Stimulated activated naive CD8-positive, alpha-beta T cell treated with anti-CD3 and anti-CD28 coated beads, Interleukin-15, Interleukin-2, amounts not matched to agents 100 ng/mL and 50 ng/mL, for 24 hours (primary cell): ENCODE results near the gene COL13A1.

Experiments
- H3K27ac Mint-ChIP-seq: one replicate; pipeline ENCODE4 v1.8.0; 2021; ENCODE audit warnings: mild to moderate bottlenecking, mixed read lengths
- H3K27me3 Mint-ChIP-seq: one replicate; pipeline ENCODE4 v1.8.0; 2021; ENCODE audit warnings: mixed read lengths
- H3K36me3 Mint-ChIP-seq: one replicate; pipeline ENCODE4 v1.8.0; 2021; ENCODE audit warnings: low read depth, mixed read lengths
- H3K4me1 Mint-ChIP-seq: one replicate; pipeline ENCODE4 v1.8.0; 2021; ENCODE audit warnings: low read depth, mixed read lengths
- H3K4me3 Mint-ChIP-seq: one replicate; pipeline ENCODE4 v1.8.0; 2021; ENCODE audit warnings: mild to moderate bottlenecking, mixed read lengths
- H3K9me3 Mint-ChIP-seq: one replicate; pipeline ENCODE4 v1.8.0; 2021; ENCODE audit warnings: mixed read lengths

Gene COL13A1

GRCh38 chr10:69825604-69826003 is 23.9 kb downstream of the COL13A1 start:
- no peak overlapping the region for H3K27ac Mint-ChIP-seq
- no peak overlapping the region for H3K4me3 Mint-ChIP-seq
- peaks cover 10% of the 10 kb centered on the region for H3K27me3 Mint-ChIP-seq
- no peaks in the 10 kb centered on the region for H3K36me3 Mint-ChIP-seq
- no peaks in the 10 kb centered on the region for H3K9me3 Mint-ChIP-seq
- H3K4me1 Mint-ChIP-seq, result peaks cover 3% of the 10 kb centered on the region

- Mint-ChIP-seq H3K9me3 (no peaks in the 10 kb centered on the region), H3K4me3 (no peak overlapping the region), H3K27ac (no peak overlapping the region), H3K27me3 (peaks cover 10% of the 10 kb centered on the region), H3K36me3 (no peaks in the 10 kb centered on the region), H3K4me1 (no peaks in the 10 kb centered on the region)
Observed at GRCh38 chr10:69826094-69826493, 24.4 kb downstream of the COL13A1 start.

- no peaks in the 10 kb centered on the region for H3K36me3 Mint-ChIP-seq
- no peak overlapping the region for H3K4me3 Mint-ChIP-seq
- no peaks in the 10 kb centered on the region for H3K9me3 Mint-ChIP-seq
- H3K27ac Mint-ChIP-seq, result no peak overlapping the region
- H3K4me1 Mint-ChIP-seq, result no peaks in the 10 kb centered on the region
- peaks cover 10% of the 10 kb centered on the region for H3K27me3 Mint-ChIP-seq
Observed at GRCh38 chr10:69826789-69827554, 25.3 kb downstream of the COL13A1 start.

GRCh38 chr10:69828144-69828870 is 26.6 kb downstream of the COL13A1 start:
- no peak overlapping the region for H3K4me3 Mint-ChIP-seq
- H3K27ac Mint-ChIP-seq, result no peak overlapping the region
- H3K4me1 Mint-ChIP-seq, result no peaks in the 10 kb centered on the region
- no peaks in the 10 kb centered on the region for H3K9me3 Mint-ChIP-seq
- no peaks in the 10 kb centered on the region for H3K36me3 Mint-ChIP-seq
- peaks cover 10% of the 10 kb centered on the region for H3K27me3 Mint-ChIP-seq

GRCh38 chr10:69829775-69830174 is 28.1 kb downstream of the COL13A1 start:
- H3K4me1 Mint-ChIP-seq, result no peaks in the 10 kb centered on the region
- no peak overlapping the region for H3K27ac Mint-ChIP-seq
- no peak overlapping the region for H3K4me3 Mint-ChIP-seq
- H3K27me3 Mint-ChIP-seq, result peaks cover 10% of the 10 kb centered on the region
- no peaks in the 10 kb centered on the region for H3K36me3 Mint-ChIP-seq
- H3K9me3 Mint-ChIP-seq, result no peaks in the 10 kb centered on the region

- no peaks in the 10 kb centered on the region for H3K36me3 Mint-ChIP-seq
Observed at GRCh38 chr10:69831231-69831855, 29.6 kb downstream of the COL13A1 start.

GRCh38 chr10:69835233-69835632 is 33.5 kb downstream of the COL13A1 start:
- no peak overlapping the region for H3K4me3 Mint-ChIP-seq
- no peaks in the 10 kb centered on the region for H3K9me3 Mint-ChIP-seq
- H3K27me3 Mint-ChIP-seq, result no peaks in the 10 kb centered on the region
- H3K36me3 Mint-ChIP-seq, result no peaks in the 10 kb centered on the region
- H3K27ac Mint-ChIP-seq, result no peak overlapping the region
- H3K4me1 Mint-ChIP-seq, result no peaks in the 10 kb centered on the region

More at GRCh38 chr10:69831231-69831855, 29.6 kb downstream of the COL13A1 start:
- Mint-ChIP-seq H3K4me3 (no peak overlapping the region), H3K27ac (no peak overlapping the region), H3K27me3 (peaks cover 10% of the 10 kb centered on the region), H3K9me3 (no peaks in the 10 kb centered on the region), H3K4me1 (no peaks in the 10 kb centered on the region)

GRCh38 chr10:69835875-69836730 is 34.4 kb downstream of the COL13A1 start:
- no peak overlapping the region for H3K4me3 Mint-ChIP-seq

GRCh38 chr10:69836731-69837030 is 35.0 kb downstream of the COL13A1 start:
- H3K4me1 Mint-ChIP-seq, result no peaks in the 10 kb centered on the region
- no peaks in the 10 kb centered on the region for H3K9me3 Mint-ChIP-seq
- no peak overlapping the region for H3K27ac Mint-ChIP-seq
- H3K27me3 Mint-ChIP-seq, result no peaks in the 10 kb centered on the region
- no peaks in the 10 kb centered on the region for H3K36me3 Mint-ChIP-seq
- H3K4me3 Mint-ChIP-seq, result no peak overlapping the region

More at GRCh38 chr10:69835875-69836730, 34.4 kb downstream of the COL13A1 start:
- no peaks in the 10 kb centered on the region for H3K4me1 Mint-ChIP-seq
- no peak overlapping the region for H3K27ac Mint-ChIP-seq
- H3K9me3 Mint-ChIP-seq, result no peaks in the 10 kb centered on the region
- H3K27me3 Mint-ChIP-seq, result no peaks in the 10 kb centered on the region
- H3K36me3 Mint-ChIP-seq, result no peaks in the 10 kb centered on the region

GRCh38 chr10:69837261-69837660 is 35.6 kb downstream of the COL13A1 start:
- Mint-ChIP-seq H3K27ac (no peak overlapping the region), H3K4me3 (no peak overlapping the region), H3K9me3 (no peaks in the 10 kb centered on the region), H3K4me1 (no peaks in the 10 kb centered on the region), H3K36me3 (no peaks in the 10 kb centered on the region), H3K27me3 (no peaks in the 10 kb centered on the region)

- no peaks in the 10 kb centered on the region for H3K9me3 Mint-ChIP-seq
- no peak overlapping the region for H3K4me3 Mint-ChIP-seq
- H3K36me3 Mint-ChIP-seq, result no peaks in the 10 kb centered on the region
- H3K4me1 Mint-ChIP-seq, result no peaks in the 10 kb centered on the region
- no peak overlapping the region for H3K27ac Mint-ChIP-seq
- no peaks in the 10 kb centered on the region for H3K27me3 Mint-ChIP-seq
Observed at GRCh38 chr10:69838418-69838817, 36.7 kb downstream of the COL13A1 start.

- Mint-ChIP-seq H3K9me3 (no peaks in the 10 kb centered on the region), H3K4me1 (no peaks in the 10 kb centered on the region), H3K36me3 (no peaks in the 10 kb centered on the region), H3K4me3 (no peak overlapping the region), H3K27ac (no peak overlapping the region), H3K27me3 (no peaks in the 10 kb centered on the region)
Observed at GRCh38 chr10:69838853-69839252, 37.1 kb downstream of the COL13A1 start.

GRCh38 chr10:69839696-69840345 is 38.1 kb downstream of the COL13A1 start:
- no peak overlapping the region for H3K4me3 Mint-ChIP-seq
- H3K4me1 Mint-ChIP-seq, result no peaks in the 10 kb centered on the region
- no peaks in the 10 kb centered on the region for H3K27me3 Mint-ChIP-seq
- no peaks in the 10 kb centered on the region for H3K36me3 Mint-ChIP-seq
- no peak overlapping the region for H3K27ac Mint-ChIP-seq
- H3K9me3 Mint-ChIP-seq, result no peaks in the 10 kb centered on the region

GRCh38 chr10:69840773-69841172 is 39.1 kb downstream of the COL13A1 start:
- no peak overlapping the region for H3K4me3 Mint-ChIP-seq
- no peaks in the 10 kb centered on the region for H3K9me3 Mint-ChIP-seq
- H3K27me3 Mint-ChIP-seq, result peaks cover 2% of the 10 kb centered on the region
- no peaks in the 10 kb centered on the region for H3K4me1 Mint-ChIP-seq
- no peaks in the 10 kb centered on the region for H3K36me3 Mint-ChIP-seq
- H3K27ac Mint-ChIP-seq, result no peak overlapping the region
